Measurements from ENCODE around the gene RASL11A. TPM values are rescaled to one million over a fixed set of nuclear protein-coding genes. Genes with fewer than 3 reads are reported as not detected.
"Not testable (repeated sequence)": the region's sequence is repeated elsewhere in the genome, so short reads cannot be mapped to it uniquely, and the experiment has no call there.

The RASL11A gene
- polyA plus RNA-seq, 5 donors = 8.4 to 14.3 (median 12.3) TPM

GRCh38 chr13:27264648-27265047 is 6.0 kb upstream of the RASL11A start:
- DNase-seq = no peak

DNA sequence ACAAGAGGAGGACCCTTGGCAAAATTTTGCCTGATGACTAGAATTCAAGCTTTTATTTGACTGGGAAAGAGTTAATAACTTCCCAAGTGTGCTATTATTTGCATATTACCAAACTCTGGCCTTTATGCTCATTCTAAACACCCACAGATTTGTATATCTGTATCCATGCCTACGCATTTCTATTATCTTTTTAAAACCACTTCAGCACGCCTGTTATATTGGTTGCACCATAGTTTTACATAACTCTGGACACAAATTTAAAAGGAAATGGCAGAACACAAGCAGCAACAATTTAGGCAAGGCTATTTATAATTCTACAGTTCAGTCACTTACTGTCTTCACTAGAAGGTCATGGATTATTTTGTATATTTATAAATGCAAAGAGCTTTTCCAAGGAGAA is 3.7 kb upstream of the RASL11A start:
- DNase-seq = no peak

DNA sequence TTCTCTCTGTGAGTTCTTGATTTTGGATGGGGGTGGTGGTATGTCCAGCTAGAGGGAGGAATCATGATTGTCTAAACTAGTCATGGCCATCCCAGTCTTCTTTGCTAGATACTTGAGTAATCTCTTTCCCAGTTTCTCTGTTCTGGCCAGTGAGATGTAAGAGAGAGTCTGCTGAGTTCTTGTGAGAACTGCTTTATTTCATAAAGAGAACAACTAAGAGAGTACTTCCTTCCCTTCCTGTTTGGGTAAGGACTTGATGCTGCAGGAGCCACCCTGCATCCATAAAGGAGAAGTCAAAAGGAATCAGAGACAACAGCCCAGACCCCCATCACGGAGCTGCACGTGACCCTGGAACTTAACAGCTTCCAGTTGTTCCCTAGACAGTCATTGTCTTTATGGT is 3.0 kb upstream of the RASL11A start:
- DNase-seq = no peak

- DNase-seq = no peak
These were observed 1.4 kb upstream of the RASL11A start for GRCh38 chr13:27269114-27269665.

- DNase-seq = no peak
These were observed 1.0 kb downstream of the RASL11A start for GRCh38 chr13:27271570-27272096.

DNA sequence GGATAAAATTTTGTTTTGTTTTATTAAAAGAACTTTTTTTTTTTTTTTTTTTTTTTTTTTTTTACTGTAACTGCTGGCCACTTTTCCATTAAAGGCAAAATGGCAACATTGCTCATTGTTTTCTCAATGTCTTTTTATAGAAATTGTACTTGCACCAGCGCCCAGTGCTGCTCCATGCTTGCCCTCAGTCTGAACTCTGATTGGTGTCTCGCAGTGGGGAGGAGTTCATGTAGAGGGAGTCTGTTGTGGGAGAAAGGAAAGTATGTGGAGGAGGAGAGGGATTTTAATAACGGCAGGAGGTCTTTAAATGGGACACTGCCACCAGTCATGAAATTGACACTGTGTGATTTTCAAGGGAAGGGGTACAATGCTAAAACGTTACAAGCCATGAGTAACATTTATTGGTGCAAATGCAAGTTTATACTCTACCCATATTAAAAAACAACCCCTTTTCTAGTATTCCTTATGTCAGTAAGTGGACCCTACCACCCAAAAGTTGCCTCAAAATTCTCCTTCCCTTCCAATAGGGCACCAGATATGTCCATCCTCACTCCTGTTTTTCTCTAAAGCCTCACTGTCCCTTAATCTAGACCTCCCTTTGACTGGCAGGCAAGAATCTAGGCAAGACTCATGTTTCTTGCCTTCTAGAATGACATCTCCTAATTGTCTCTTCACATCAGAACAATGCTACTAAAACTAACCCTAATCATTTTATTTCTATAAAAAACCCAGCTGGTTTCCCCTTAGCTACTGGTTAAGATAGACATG is 3.2 kb downstream of the RASL11A start:
- no peak for DNase-seq

GRCh38 chr13:27274631-27275030 is 4.0 kb downstream of the RASL11A start:
- DNase-seq = no peak

DNA sequence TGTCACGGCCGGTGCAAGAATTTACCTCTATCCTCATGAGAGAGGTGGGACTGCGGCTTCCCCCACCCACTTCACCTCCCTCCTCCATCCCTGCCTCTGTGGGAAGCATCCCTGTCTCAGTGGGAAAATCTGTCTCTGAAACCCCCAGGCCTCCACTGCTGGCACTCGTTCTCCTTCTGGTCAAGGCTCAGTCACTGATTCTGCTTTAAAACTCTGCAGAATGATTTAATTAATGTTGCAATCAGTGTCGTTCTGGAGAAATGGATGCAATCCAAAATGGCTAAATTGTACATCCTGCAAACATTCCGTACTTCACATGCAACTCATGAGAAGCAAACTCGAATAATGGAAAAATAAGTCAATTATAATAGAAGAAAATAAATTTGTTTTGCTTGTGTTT is 5.6 kb downstream of the RASL11A start:
- no peak for DNase-seq

GRCh38 chr13:27279506-27279905 is 8.9 kb downstream of the RASL11A start:
- DNase-seq = no peak

DNA sequence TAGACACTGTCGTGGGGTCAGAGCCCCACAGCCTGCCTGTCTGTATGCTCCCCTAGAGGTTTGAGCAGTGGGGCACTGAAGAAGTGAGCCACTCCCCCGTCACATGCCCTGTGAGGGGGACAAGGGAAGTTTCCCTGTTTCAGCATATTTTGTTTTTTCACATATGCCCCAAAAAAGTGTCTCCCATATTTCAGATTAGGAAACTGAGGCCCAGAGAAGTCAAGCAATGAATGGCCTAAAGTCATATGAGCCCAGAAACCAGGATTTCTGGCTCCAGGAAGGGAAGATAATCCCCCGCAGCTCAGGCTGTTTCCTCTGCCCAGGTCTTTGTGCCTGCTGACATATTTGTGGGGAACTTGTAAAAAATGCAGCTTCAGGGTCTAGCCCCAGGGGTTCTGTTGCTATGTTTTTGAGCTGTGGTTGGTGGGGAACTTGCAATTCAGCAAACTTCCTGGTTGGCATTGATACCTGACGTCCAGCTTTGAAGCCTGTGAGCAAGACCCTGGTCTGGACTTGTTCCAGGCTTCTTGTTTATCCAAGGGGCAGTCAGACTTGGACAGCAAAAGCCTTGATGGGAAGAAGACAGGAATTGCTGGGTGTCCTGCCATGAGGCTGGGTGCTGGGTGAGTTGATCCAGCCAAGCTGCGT is 9.5 kb downstream of the RASL11A start:
- DNase-seq = no peak

DNA sequence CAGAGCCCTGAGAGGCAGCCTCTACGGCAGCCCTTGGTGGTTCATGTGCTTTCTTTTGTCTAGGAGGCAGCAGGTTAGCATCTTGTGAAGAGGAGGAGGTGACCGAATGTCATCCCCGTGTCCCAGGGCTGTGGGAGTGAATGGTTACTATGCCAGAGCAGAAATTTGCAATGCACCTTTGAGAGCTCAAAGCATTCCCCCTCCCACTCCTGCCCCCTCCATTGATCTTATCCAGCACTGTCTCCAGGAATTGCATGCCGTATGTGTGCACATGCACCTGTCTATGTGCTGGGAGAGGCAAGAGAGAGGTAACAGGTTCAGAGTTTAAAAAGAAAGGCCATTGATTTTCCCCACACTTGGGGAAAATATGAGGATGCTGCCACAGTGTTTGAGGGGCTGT is 10.2 kb downstream of the RASL11A start:
- no peak for DNase-seq

DNA sequence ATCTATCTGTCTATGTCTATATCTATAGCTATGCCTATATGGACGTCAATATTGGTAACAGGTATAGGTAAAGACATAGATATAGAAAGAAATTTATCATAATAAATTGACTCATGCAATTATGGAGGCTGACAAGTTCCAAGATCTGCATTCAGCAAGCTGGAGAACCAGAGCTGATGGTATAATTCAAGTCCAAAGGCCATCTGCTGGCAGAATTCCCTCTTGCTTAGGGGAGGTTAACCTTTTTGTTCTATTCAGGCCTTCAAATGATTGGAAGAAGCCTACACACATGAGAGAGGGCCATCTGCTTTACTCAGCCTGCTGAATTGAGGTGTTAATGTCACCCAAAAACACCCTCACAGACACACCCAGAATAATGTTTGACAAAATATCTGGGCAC is 10.8 kb downstream of the RASL11A start:
- no peak for DNase-seq

GRCh38 chr13:27283906-27284493 is 13.4 kb downstream of the RASL11A start:
- no peak for DNase-seq

GRCh38 chr13:27288392-27288791 is 17.8 kb downstream of the RASL11A start:
- no peak for DNase-seq

- no peak for DNase-seq
These were observed 18.5 kb downstream of the RASL11A start for GRCh38 chr13:27289011-27289665.

DNA sequence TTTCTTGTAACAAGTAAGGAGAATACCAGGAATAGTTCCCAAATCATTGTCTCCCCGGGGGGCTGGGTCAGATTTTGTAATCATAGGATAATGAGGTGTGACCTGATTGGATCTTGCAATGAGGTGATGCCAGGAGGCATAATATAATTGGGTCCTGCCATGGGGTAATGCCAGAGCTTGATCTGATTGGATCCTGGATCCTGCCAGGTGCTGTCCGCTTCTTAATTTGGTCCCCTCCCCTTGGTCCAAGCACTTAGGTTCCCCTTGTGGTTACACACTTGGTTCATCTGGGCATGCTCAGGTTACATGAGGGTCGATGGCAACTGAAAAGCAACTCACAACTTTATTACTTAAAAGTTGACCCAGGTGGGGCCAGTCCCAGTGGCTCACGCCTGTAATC is 20.1 kb downstream of the RASL11A start:
- no peak for DNase-seq

DNA sequence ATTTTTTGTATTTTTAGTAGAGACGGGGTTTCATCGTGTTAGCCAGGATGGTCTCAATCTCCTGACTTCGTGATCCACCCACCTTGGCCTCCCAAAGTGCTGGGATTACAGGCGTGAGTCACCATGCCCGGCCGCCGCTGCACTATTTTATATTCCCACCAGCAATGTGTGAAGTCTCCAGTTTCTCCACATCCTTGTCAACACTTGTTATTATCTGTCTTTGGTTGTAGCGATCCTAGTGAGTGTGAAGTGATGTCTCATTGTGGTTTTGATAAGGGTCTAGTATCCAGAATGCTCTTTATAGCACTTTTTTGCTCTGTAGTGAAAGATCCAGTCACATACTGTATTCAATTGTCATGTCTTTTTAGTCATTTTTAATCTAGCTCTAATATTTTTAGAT is 21.3 kb downstream of the RASL11A start:
- DNase-seq = not testable (repeated sequence)

- no peak for DNase-seq
These were observed 22.6 kb downstream of the RASL11A start for GRCh38 chr13:27293076-27293691.

DNA sequence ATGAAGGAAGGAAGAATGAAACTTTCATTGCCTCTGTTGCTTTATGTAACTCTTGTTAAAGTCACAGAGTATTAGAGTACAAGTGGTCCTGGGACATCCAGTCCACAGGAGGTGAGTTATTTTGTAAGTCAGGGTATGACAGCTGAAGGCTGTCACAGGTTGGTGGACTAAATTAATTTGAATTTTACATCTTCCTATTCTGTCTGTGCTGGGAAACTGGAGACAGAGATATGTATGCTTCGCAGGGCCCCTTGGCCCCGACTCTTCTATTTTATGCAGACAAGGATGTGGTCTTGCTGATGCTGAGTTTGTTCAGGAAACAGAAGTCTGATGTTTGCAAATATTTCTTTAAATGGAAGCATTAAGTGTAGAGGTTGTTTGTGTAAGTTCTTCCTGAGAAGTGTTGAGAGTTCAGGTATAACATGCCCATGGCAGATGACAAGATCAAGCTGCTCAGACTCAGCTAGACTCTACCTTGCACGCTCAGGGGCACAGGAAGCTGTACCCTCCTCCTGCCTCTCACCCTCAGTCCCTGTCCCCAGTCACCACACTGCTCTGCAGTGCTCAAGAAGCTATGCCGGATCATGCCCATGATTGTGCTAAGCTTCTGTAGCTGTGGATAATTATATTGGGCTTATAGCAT is 23.4 kb downstream of the RASL11A start:
- DNase-seq = no peak

- DNase-seq = no peak
These were observed 24.5 kb downstream of the RASL11A start for GRCh38 chr13:27295096-27295495.

- DNase-seq = no peak
These were observed 25.0 kb downstream of the RASL11A start for GRCh38 chr13:27295660-27296059.
